ENCODE data around the gene TLE2.
"Not testable (repeated sequence)": the region's sequence is repeated elsewhere in the genome, so short reads cannot be mapped to it uniquely, and the experiment has no call there.

TLE2 gene

DNA sequence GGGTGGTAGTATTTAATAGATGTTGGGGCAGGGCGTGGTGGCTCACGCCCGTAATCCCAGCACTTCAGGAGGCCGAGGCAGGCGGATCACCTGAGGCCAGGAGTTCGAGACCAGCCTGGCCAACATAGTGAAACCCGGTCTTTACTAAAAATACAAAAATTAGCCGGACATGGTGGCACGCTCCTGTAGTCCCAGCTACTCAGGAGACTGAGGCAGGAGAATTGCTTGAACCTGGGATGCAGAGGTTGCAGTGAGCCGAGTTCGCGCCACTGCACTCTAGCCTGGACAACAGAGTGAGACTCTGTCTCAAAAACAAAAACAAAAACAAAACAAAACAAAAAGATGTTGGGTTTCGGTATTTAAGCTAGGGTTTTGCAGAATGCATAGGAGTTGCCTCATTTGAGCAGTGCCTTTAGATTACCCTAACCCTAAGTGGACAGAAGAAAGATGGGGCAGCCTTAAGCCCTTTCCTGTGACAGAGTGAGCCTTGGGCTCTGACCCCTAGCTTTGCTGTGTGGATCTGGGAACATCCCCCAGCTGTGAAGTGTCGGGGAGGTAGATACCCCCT lies 8.0 kb upstream of the TLE2 start:
- WGBS (ENCODE audit: insufficient coverage), result 69% methylated on average over 11 of the region's 14 CpGs
- H3K27me3 ChIP-seq (replicated peaks in 2 of 5; ENCODE audit: control insufficient read depth in 4 of 5, insufficient read depth in 5 of 5, low read length in 4 of 5); DNase-seq; H3K4me3 ChIP-seq (ENCODE audit: control insufficient read depth in 1 of 7, extremely low read depth in 1 of 7, insufficient read depth in 4 of 7, low read depth in 2 of 7, low read length in 6 of 7); H3K9me3 ChIP-seq (ENCODE audit: control extremely low read depth in 1 of 5, control insufficient read depth in 4 of 5, insufficient read depth in 2 of 5, low read depth in 1 of 5, low read length in 4 of 5); H3K36me3 ChIP-seq (ENCODE audit: control insufficient read depth in 4 of 4, insufficient read depth in 4 of 4, low read length in 3 of 4); H3K27ac ChIP-seq (ENCODE audit: insufficient read depth in 1 of 2, low read depth in 1 of 2, low read length in 2 of 2, poor library complexity in 1 of 2, severe bottlenecking in 2 of 2): not testable (repeated sequence)
- H3K4me1 ChIP-seq (ENCODE audit: control extremely low read depth in 1 of 4, control insufficient read depth in 4 of 4, insufficient read depth in 4 of 4, low read length in 3 of 4), result peaks cover 0 to 28% (median 23%) of the 10 kb centered on the region in 4 experiments
- ChIA-PET CTCF (interaction anchor here (1.3 to 3.1 kb wide), 4 partner anchors 9 to 68 kb away, joined by 4 to 12 read pairs (median 8); no protein-coding TSS in a partner anchor), POLR2A (interaction anchor here (1.1 to 2.1 kb wide), 3 partner anchors 11 to 87 kb away, joined by 3 to 7 read pairs (median 6); no protein-coding TSS in a partner anchor)

DNA sequence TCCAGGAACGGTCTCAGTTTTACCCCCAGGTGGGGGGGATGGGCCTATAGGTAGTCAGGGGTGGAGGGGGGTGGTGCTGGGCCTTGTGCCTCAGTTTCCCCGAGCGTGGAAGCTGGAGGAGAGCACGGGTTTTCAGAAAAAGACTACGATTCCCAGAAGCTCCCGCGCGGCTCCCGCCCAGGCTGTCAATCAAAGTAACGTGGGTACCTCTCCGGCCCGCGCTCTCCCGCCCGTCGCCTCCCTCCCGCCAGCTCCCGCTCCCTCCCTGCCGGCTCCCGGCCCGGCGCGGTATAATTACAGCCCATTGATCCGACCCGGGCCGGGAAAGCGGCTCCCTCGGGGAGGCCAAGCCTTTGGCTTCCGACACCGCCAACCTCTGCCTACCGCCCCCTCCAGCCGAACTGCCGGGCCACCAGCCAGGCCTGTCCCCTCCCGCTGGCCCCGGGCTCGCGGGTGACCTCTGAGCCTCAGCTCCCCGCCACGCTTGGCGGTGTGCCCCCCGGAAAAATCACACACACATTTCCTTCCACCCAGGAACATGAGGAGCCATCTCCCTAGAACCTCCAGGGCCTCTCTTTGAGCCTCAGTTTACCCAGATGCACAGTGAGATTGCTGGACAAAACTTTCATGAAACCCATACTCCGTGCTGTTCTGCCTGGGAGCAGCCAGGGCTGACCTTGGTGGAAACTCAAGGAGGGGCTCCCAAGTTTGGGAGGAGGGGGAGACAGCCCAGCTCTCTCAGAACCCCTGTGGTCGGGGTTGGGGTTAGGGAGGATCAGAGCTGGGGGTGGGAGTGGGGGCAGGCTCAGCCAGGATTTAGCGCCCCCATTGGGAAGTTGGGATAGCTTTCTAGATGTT lies 7.3 kb upstream of the TLE2 start:
- peak overlapping the region; percentile 36 to 86 (median 71) for H3K4me3 ChIP-seq (ENCODE audit: control insufficient read depth in 1 of 7, extremely low read depth in 1 of 7, insufficient read depth in 4 of 7, low read depth in 2 of 7, low read length in 6 of 7)
- peak overlapping the region in 1 of 2 experiments; percentile 71 for H3K27ac ChIP-seq (ENCODE audit: insufficient read depth in 1 of 2, low read depth in 1 of 2, low read length in 2 of 2, poor library complexity in 1 of 2, severe bottlenecking in 2 of 2)
- no peaks in the 10 kb centered on the region for H3K9me3 ChIP-seq (ENCODE audit: control extremely low read depth in 1 of 5, control insufficient read depth in 4 of 5, insufficient read depth in 2 of 5, low read depth in 1 of 5, low read length in 4 of 5)
- ChIA-PET CTCF (interaction anchor here (0.6 to 3.1 kb wide), 9 partner anchors 10 to 533 kb away, joined by 3 to 12 read pairs (median 5); no protein-coding TSS in a partner anchor), POLR2A (interaction anchor here (0.7 to 2.1 kb wide), 5 partner anchors 21 to 560 kb away, joined by 3 to 7 read pairs (median 6); partner anchors contain the start of genes GADD45B and TLE5)
- no peaks in the 10 kb centered on the region for H3K36me3 ChIP-seq (ENCODE audit: control insufficient read depth in 4 of 4, insufficient read depth in 4 of 4, low read length in 3 of 4)
- H3K4me1 ChIP-seq (ENCODE audit: control extremely low read depth in 1 of 4, control insufficient read depth in 4 of 4, insufficient read depth in 4 of 4, low read length in 3 of 4), result peaks cover 0 to 23% (median 19%) of the 10 kb centered on the region in 4 experiments
- DNase-seq, result peak; percentile 88 to 90 (median 89)
- WGBS (ENCODE audit: insufficient coverage), result under 1% methylated on average over 38 of the region's 44 CpGs
- H3K27me3 ChIP-seq (replicated peaks in 2 of 5; ENCODE audit: control insufficient read depth in 4 of 5, insufficient read depth in 5 of 5, low read length in 4 of 5), result peaks cover 0 to 8% (median 0%) of the 10 kb centered on the region in 5 experiments

DNA sequence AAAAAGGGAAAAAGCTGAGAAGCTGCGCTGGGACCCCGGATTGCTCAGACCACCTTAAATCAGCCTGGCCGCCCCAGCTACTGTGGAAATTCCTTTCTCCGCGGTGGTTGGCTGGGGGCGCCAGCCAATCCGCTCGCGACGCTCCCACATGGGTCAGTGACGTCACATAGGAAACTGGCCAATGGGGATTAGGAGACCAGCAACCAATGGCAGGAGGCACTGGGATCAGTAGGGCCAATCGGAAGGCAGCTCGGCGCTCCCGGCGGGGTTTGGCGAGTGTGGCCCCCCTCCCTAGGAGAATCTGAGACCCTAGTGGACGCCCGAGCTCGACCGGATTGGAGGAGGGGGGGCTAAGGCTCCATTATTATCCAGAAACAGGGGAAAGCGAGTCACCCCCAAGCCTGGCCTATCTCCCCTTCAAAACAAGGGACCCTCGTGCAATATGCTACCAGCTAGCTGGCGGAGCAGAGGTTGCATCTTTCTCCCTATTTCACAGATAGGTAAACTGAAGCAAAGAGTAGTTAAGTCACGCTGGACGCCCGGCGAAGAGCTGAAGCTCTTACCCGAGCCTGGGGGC lies 6.5 kb upstream of the TLE2 start:
- Histone ChIP-seq H3K36me3 (ENCODE audit: control insufficient read depth in 4 of 4, insufficient read depth in 4 of 4, low read length in 3 of 4) (no peaks in the 10 kb centered on the region), H3K9me3 (ENCODE audit: control extremely low read depth in 1 of 5, control insufficient read depth in 4 of 5, insufficient read depth in 2 of 5, low read depth in 1 of 5, low read length in 4 of 5) (no peaks in the 10 kb centered on the region), H3K27ac (ENCODE audit: insufficient read depth in 1 of 2, low read depth in 1 of 2, low read length in 2 of 2, poor library complexity in 1 of 2, severe bottlenecking in 2 of 2) (peak overlapping the region in 1 of 2 experiments; percentile 71), H3K27me3 (replicated peaks in 2 of 5; ENCODE audit: control insufficient read depth in 4 of 5, insufficient read depth in 5 of 5, low read length in 4 of 5) (peaks cover 0 to 13% (median 4%) of the 10 kb centered on the region in 5 experiments), H3K4me1 (ENCODE audit: control extremely low read depth in 1 of 4, control insufficient read depth in 4 of 4, insufficient read depth in 4 of 4, low read length in 3 of 4) (peaks cover 0 to 23% (median 19%) of the 10 kb centered on the region in 4 experiments), H3K4me3 (ENCODE audit: control insufficient read depth in 1 of 7, extremely low read depth in 1 of 7, insufficient read depth in 4 of 7, low read depth in 2 of 7, low read length in 6 of 7) (peak overlapping the region; percentile 36 to 86 (median 71))
- ChIA-PET POLR2A (interaction anchor here (0.7 to 2.1 kb wide), 5 partner anchors 22 to 559 kb away, joined by 3 to 7 read pairs (median 6); partner anchors contain the start of genes GADD45B and TLE5), CTCF (interaction anchor here (0.5 to 3.1 kb wide), 12 partner anchors 10 to 534 kb away, joined by 3 to 12 read pairs (median 4); no protein-coding TSS in a partner anchor)
- 0% methylated on average over 23 of the region's 29 CpGs for WGBS (ENCODE audit: insufficient coverage)
- peak; percentile 99 for DNase-seq

DNA sequence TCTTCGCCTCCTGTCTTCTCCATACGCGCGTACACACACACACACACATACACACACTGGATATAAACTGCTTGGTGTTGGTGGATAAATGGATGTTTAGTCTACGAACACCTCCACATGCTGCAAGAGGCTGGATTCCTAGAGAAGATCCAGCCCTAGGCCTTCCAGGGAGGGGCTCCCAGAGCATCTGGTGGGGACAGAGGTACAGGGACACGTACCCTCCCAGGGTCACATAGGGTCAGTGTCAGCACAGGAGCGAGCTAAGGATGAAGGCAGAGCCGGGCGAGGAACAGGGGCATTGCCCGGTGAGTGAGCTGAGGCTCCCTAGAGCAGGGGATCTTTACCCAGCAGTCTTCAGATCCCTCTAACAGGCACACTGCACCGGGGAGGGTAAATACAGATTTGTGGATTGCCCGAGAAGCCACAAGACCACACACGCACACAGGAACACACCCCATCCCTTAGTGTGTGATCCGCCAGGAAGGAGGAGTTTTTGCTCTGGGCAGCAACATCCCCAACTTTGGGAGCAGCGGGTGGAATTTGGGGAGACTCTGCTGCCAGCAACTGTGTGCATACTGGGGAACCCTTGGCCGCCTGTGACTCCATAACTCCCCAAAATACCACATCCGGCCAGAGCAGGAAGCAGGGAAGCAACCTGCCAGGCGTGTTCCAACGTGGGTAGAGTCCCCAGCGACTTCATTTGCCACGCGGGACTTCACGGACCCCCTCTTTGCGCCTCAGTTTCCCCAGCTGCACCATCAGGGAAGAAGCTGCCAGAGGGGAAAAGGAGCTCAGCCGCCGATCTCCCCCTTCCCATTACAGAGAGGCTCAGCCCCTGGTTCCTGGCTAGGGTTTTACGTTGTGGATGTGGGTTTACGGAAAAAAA lies 5.8 kb upstream of the TLE2 start:
- peaks cover 0 to 23% (median 19%) of the 10 kb centered on the region in 4 experiments for H3K4me1 ChIP-seq (ENCODE audit: control extremely low read depth in 1 of 4, control insufficient read depth in 4 of 4, insufficient read depth in 4 of 4, low read length in 3 of 4)
- peak in 2 of 3 donors; percentile 72 to 77 for DNase-seq

DNA sequence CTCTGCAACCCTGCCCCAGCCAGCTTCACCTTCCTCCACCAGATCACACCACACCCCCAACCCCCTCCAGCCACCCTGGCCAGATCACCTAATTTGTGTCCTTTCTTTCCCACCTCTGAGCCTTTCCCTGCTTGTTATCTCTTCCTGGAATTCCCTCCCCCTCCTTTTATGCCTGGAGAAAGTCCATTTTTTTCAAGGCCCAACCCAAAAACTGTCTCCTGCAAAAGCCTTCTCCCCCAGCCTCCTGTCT lies 5.3 kb upstream of the TLE2 start:
- no peak for DNase-seq
- ChIA-PET POLR2A (interaction anchor here (1.6 kb wide), 1 partner anchor 98 kb away, joined by 6 read pairs; no protein-coding TSS in a partner anchor), CTCF (no interaction called here)
- H3K4me1 ChIP-seq (ENCODE audit: control extremely low read depth in 1 of 4, control insufficient read depth in 4 of 4, insufficient read depth in 4 of 4, low read length in 3 of 4), result peaks cover 0 to 26% (median 24%) of the 10 kb centered on the region in 4 experiments
- no peaks in the 10 kb centered on the region for H3K36me3 ChIP-seq (ENCODE audit: control insufficient read depth in 4 of 4, insufficient read depth in 4 of 4, low read length in 3 of 4)
- peak overlapping the region in 1 of 2 experiments; percentile 71 for H3K27ac ChIP-seq (ENCODE audit: insufficient read depth in 1 of 2, low read depth in 1 of 2, low read length in 2 of 2, poor library complexity in 1 of 2, severe bottlenecking in 2 of 2)
- no peaks in the 10 kb centered on the region for H3K9me3 ChIP-seq (ENCODE audit: control extremely low read depth in 1 of 5, control insufficient read depth in 4 of 5, insufficient read depth in 2 of 5, low read depth in 1 of 5, low read length in 4 of 5)
- H3K4me3 ChIP-seq (ENCODE audit: control insufficient read depth in 1 of 7, extremely low read depth in 1 of 7, insufficient read depth in 4 of 7, low read depth in 2 of 7, low read length in 6 of 7), result no peak overlapping the region
- H3K27me3 ChIP-seq (replicated peaks in 2 of 5; ENCODE audit: control insufficient read depth in 4 of 5, insufficient read depth in 5 of 5, low read length in 4 of 5), result peaks cover 0 to 21% (median 15%) of the 10 kb centered on the region in 5 experiments

More for the DNA sequence above, 5.8 kb upstream of the TLE2 start:
- WGBS (ENCODE audit: insufficient coverage), result 3% methylated on average over 16 of the region's 28 CpGs
- Histone ChIP-seq H3K27me3 (replicated peaks in 2 of 5; ENCODE audit: control insufficient read depth in 4 of 5, insufficient read depth in 5 of 5, low read length in 4 of 5) (peaks cover 0 to 20% (median 11%) of the 10 kb centered on the region in 5 experiments), H3K27ac (ENCODE audit: insufficient read depth in 1 of 2, low read depth in 1 of 2, low read length in 2 of 2, poor library complexity in 1 of 2, severe bottlenecking in 2 of 2) (peak overlapping the region in 1 of 2 experiments; percentile 71), H3K4me3 (ENCODE audit: control insufficient read depth in 1 of 7, extremely low read depth in 1 of 7, insufficient read depth in 4 of 7, low read depth in 2 of 7, low read length in 6 of 7) (peak overlapping the region; percentile 4 to 86 (median 71)), H3K9me3 (ENCODE audit: control extremely low read depth in 1 of 5, control insufficient read depth in 4 of 5, insufficient read depth in 2 of 5, low read depth in 1 of 5, low read length in 4 of 5) (no peaks in the 10 kb centered on the region), H3K36me3 (ENCODE audit: control insufficient read depth in 4 of 4, insufficient read depth in 4 of 4, low read length in 3 of 4) (no peaks in the 10 kb centered on the region)
- CTCF ChIA-PET, result interaction anchor here (0.5 to 3.1 kb wide), 8 partner anchors 11 to 136 kb away, joined by 3 to 12 read pairs (median 4); no protein-coding TSS in a partner anchor
- POLR2A ChIA-PET, result interaction anchor here (1.4 to 2.1 kb wide), 3 partner anchors 27 to 98 kb away, joined by 5 to 6 read pairs (median 6); partner anchors contain the start of gene TLE5

Data from common myeloid progenitor, CD34-positive (primary cell).